SIG-M5 treated with dmso at 0.1 percent for 504 hours (cell line): ENCODE results near the gene OBSCN.
A peak's percentile ranks its signal among the peaks of the same experiment; 100 is the strongest.

ENCODE experiments used
- DNase-seq: peaks from one replicate; lab custom pipeline; 2025; ENCODE audit not compliant: unreplicated experiment; lab: John Stamatoyannopoulos, UW

Gene OBSCN

GRCh38 chr1:228169345-228169744 lies 38.5 kb upstream of the OBSCN start:
- DNase-seq, result no peak

- no peak for DNase-seq
Measured at GRCh38 chr1:228170666-228171065, 37.2 kb upstream of the OBSCN start.

- no peak for DNase-seq
Measured at GRCh38 chr1:228171221-228171891, 36.5 kb upstream of the OBSCN start.

GRCh38 chr1:228172591-228173527 lies 35.0 kb upstream of the OBSCN start:
- no peak for DNase-seq

GRCh38 chr1:228173528-228174481 lies 34.0 kb upstream of the OBSCN start:
- peak; percentile 10 for DNase-seq

GRCh38 chr1:228174482-228175315 lies 33.1 kb upstream of the OBSCN start:
- peak; percentile 22 for DNase-seq

GRCh38 chr1:228175316-228176023 lies 32.4 kb upstream of the OBSCN start:
- no peak for DNase-seq

GRCh38 chr1:228176024-228176395 lies 31.8 kb upstream of the OBSCN start:
- no peak for DNase-seq

GRCh38 chr1:228176461-228177182 lies 31.2 kb upstream of the OBSCN start:
- DNase-seq, result no peak

GRCh38 chr1:228177183-228177475 lies 30.7 kb upstream of the OBSCN start:
- DNase-seq, result no peak

- DNase-seq, result no peak
Measured at GRCh38 chr1:228177721-228178710, 29.8 kb upstream of the OBSCN start.

- DNase-seq, result no peak
Measured at GRCh38 chr1:228178737-228179684, 28.8 kb upstream of the OBSCN start.

GRCh38 chr1:228180271-228180958 lies 27.4 kb upstream of the OBSCN start:
- peak; percentile 31 for DNase-seq

- DNase-seq, result no peak
Measured at GRCh38 chr1:228180959-228181644, 26.7 kb upstream of the OBSCN start.

GRCh38 chr1:228181645-228182034 lies 26.2 kb upstream of the OBSCN start:
- DNase-seq, result no peak
